ENCODE data around the gene GPR171.

Gene GPR171

GRCh38 chr3:151152455-151153079, 50.4 kb downstream of the GPR171 start (continued):
- no peak for TF ChIP-seq ZBTB11 (tag by site-specific recombination; conservative IDR thresholded peaks at IDR 0.05; ENCODE audit: low read depth)
- TF ChIP-seq, protein P1, sequence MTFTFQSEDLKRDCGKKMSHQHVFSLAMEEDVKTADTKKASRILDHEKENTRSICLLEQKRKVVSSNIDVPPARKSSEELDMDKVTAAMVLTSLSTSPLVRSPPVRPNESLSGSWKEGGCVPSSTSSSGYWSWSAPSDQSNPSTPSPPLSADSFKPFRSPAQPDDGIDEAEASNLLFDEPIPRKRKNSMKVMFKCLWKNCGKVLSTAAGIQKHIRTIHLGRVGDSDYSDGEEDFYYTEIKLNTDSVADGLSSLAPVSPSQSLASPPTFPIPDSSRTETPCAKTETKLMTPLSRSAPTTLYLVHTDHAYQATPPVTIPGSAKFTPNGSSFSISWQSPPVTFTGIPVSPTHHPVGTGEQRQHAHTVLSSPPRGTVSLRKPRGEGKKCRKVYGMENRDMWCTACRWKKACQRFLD (tag by site-specific recombination; IDR thresholded peaks at IDR 0.05) = no peak
- TF ChIP-seq ZNF677 (tag by site-specific recombination; IDR thresholded peaks at IDR 0.05) = no peak

Data from HEK293 (cell line).